Measurements from ENCODE around the gene CACNA1C.

GRCh38 chr12:2108975-2109671 is 56.3 kb downstream of the CACNA1C start:
- no peak for TF ChIP-seq EZH2 (IDR thresholded peaks at IDR 0.05; ENCODE audit: borderline replicate concordance, low read depth, low read length, poor library complexity, severe bottlenecking)
- TF ChIP-seq, protein P1, sequence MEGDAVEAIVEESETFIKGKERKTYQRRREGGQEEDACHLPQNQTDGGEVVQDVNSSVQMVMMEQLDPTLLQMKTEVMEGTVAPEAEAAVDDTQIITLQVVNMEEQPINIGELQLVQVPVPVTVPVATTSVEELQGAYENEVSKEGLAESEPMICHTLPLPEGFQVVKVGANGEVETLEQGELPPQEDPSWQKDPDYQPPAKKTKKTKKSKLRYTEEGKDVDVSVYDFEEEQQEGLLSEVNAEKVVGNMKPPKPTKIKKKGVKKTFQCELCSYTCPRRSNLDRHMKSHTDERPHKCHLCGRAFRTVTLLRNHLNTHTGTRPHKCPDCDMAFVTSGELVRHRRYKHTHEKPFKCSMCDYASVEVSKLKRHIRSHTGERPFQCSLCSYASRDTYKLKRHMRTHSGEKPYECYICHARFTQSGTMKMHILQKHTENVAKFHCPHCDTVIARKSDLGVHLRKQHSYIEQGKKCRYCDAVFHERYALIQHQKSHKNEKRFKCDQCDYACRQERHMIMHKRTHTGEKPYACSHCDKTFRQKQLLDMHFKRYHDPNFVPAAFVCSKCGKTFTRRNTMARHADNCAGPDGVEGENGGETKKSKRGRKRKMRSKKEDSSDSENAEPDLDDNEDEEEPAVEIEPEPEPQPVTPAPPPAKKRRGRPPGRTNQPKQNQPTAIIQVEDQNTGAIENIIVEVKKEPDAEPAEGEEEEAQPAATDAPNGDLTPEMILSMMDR (conservative IDR thresholded peaks at IDR 0.05; ENCODE audit: low read depth, low read length): no peak

Data from A673 (cell line).